GM19463 (cell line): ENCODE measurements around the gene PKD1.
"Not testable (repeated sequence)": the region's sequence is repeated elsewhere in the genome, so short reads cannot be mapped to it uniquely, and the experiment has no call there.

Experiments
- ATAC-seq: cut with Tn5 transposase; IDR thresholded peaks from one replicate; pipeline ENCODE4 v1.9.1; 2021; ENCODE audit warnings: mild to moderate bottlenecking, moderate library complexity; ENCODE audit not compliant: unreplicated experiment

The PKD1 gene

GRCh38 chr16:2126161-2126743 is 9.4 kb downstream of the PKD1 start:
- ATAC-seq: not testable (repeated sequence)

- ATAC-seq: not testable (repeated sequence)
Observed at GRCh38 chr16:2125609-2126008, 10.1 kb downstream of the PKD1 start.

GRCh38 chr16:2124694-2125444 is 10.8 kb downstream of the PKD1 start:
- not testable (repeated sequence) for ATAC-seq

- ATAC-seq: not testable (repeated sequence)
Observed at GRCh38 chr16:2124377-2124693, 11.4 kb downstream of the PKD1 start.

DNA sequence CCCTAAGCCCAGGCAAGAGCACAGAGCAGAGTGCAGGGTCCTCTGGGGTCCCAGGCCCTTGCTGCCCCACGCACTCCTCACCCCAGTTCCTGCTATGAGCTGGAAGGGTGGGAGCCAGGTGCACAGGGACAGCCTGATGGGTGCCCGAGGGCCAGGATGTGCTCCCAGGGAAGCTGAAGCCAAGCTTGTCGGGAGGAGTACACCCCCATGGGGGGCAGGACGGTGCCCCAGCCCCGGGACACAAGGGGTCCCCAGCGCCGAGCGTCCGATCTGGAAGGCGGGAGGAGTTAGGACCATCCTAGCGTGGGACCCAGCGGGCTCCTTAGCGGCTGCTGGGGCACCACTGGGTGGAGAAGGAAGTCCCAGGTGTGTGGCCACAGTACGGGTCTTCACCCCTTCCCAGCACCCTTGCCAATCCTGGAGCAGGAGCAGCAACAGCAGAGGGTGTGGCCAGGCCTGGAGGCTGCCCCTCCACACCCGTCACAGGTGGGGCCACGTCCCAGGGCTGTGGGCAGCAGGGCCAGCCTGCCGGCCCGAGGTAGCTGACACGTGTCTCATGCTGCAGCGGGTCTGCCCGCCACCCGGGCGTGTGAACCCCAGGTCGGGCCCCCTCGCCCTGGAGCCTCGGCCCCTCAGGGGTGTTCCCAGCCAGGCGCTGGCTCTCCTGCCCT is 11.9 kb downstream of the PKD1 start:
- ATAC-seq: not testable (repeated sequence)

DNA sequence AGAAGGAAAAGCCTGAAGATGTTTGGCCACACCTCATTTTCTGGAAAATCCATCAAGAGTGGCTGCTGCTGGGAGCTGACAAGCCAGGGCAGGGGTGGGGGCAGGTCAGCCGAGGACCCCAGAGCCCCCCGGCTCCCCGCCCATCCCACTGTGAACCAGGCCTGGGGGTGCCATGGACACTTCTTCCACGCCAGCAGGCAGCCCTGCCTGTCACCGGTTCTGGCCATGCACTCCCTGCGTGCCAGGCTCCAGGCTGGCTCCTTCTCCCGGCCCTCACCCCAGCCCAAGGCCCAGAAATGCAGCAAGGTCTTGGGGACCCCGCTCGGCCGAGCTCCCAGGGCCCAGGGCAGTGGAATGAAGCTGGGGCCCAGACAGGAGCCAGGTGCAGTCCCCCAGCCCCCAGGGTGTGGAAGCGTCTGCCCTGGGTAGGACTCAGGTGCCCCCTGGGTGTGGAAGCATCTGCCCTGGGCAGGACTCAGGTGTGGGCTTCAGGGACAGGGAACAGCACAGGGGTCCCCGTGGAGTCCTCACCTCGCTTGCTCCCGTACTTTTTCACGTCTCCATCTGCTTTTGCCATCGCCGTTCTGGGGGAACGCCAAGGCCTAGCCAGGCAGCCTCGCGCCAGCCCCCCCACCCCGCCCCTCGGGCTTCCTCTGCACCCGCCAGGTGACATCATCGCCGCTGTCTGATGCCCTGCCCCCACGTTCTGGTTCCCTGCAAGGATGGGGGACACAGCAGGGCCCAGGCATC is 12.6 kb downstream of the PKD1 start:
- ATAC-seq: not testable (repeated sequence)

- ATAC-seq: no peak
Observed at GRCh38 chr16:2122429-2122828, 13.3 kb downstream of the PKD1 start.

DNA sequence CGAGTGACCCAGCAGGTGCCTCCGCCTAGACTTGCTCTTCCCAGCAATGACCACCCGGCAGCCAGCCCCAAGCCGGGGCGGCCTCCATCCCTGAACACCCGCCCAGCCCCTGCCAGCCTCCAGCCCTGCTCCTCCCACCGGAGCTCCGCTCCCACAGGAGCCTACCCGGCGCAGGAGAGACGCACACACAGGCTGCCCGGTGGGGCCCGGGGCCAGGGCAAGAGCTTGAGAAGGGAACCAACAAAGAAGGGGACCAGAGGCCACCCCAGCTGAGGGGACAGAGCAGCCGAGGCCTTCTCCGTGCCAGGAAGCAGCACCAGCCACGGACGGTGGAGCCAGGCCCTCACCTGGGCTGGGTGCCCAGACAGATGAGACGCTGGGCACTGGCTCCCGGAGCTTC is 13.8 kb downstream of the PKD1 start:
- ATAC-seq: no peak

DNA sequence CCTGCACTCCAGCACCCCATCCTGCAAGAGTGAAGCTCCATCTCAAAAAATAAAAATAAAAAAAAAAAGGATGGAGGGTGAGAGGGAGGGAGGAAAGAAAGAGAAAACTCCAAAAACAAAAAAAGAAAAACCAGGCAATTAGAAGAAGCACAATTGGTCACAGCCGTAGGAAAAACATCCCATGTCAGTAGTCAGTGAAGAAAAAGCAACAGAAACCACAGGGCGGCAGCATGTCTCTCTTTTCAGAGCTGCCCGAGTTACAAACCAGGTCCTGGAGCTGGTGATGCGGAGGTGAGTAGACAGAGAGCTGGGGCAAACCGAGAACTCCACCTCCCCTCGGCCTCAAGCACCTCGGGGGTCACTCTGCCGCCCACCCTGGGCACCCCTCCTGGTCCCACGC is 14.4 kb downstream of the PKD1 start:
- not testable (repeated sequence) for ATAC-seq

DNA sequence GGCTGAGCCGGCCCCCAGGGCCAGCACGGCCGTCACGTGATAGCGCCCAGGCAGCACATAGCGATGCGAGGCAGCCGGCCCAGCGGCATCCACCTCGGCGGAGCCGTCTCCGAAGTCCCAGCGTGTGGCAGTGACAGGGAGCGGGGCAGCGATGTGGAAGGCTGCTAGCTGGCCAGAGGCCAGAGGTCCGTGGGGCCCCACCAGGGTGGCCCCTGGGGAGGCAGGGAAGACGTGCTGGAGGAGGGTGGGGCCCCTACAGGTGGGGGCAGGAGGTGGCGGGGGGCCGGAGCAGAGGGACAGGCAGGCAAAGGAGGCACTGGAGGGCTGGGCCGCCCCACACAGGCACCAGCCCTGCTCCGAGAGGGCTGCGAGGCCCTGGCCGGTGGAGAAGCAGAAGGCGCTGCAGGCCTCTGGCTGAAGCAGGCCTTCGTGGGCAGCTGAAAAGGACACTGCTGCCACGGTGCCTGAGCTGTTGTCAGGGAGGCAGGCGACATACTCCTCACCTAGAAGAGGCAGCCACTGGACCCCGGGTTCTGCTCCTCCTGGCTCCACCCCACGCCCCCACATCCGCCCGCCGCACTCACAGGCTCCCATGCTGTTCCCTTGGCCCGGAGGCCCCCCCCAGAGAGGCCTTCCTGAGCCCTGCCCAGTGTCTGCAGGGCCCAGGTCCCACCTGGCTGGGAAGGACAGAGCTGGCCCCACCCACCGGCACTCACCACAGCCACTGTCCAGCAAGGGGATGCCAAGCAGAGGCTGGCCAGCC is 17.6 kb downstream of the PKD1 start:
- ATAC-seq: not testable (repeated sequence)

- ATAC-seq: not testable (repeated sequence)
Observed at GRCh38 chr16:2117341-2117740, 18.4 kb downstream of the PKD1 start.

- not testable (repeated sequence) for ATAC-seq
Observed at GRCh38 chr16:2116428-2116827, 19.3 kb downstream of the PKD1 start.

DNA sequence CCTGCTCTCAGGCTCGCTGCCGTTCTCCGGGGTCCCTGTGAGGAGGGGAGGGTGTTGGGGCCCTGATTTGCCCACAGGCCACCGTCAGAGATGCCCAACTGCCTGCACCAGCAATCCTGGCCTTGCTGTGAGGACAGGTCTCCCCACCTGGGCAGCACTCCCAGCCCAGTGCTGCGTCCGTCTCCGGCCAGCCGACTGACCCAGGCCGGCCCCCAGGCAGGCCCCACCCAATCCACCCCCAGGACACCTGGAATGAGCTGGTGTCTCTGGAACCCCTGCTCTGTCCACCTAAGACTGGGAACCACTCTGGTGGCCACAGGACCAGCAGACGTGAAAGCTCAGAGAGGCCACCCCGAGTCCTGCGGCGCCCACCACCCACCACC is 20.1 kb downstream of the PKD1 start:
- ATAC-seq: no peak

GRCh38 chr16:2114885-2115590 is 20.7 kb downstream of the PKD1 start:
- not testable (repeated sequence) for ATAC-seq

GRCh38 chr16:2114225-2114624 is 21.5 kb downstream of the PKD1 start:
- not testable (repeated sequence) for ATAC-seq

DNA sequence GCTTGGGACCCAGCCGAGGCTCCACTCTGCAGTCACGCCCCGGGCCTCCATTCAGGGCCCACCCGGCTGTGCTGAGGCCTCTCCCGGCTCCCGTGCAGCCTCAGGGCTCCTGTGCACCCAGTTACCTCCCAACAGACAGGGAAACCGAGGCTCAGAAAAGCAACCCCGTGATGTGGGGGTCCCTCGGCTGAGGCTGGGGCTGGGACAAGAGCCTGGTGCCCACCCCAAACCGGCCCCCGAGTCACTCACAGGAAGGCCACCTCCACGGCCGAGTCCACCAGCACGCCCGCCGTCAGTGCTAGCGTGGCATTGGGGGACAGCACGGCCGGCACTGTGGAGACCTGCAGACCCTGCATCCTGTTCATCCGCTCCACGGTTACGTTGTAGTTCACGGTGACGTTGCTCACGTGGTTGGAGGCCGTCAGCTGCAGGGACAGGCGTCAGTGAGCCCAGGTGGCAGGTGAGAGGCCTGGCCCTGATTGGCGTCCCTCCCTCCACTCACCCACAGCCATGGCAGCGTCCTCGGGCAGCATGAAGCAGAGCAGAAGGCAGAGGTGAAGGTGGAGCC is 23.1 kb downstream of the PKD1 start:
- not testable (repeated sequence) for ATAC-seq

- ATAC-seq: not testable (repeated sequence)
Observed at GRCh38 chr16:2111412-2112335, 24.0 kb downstream of the PKD1 start.

DNA sequence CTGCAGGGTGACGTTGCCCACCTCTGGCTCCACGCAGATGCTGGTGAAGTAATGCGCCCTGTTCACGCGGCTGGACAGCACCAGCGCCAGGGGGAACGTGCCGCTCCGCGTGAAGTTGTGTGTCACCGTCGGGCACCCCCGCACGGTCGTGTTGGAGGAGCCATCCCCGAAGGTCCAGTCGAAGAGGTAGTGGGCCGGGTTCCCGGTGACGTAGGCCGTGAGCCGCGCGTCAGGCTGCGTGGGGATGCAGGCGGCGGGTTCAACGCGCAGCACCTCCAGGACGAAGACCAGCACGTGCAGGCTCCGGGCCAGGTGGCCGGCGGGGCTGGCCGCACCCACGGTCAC is 24.7 kb downstream of the PKD1 start:
- not testable (repeated sequence) for ATAC-seq
